Dendritic cell treated with granulocyte-macrophage colony-stimulating factor and Interleukin-4, amounts not matched to agents 40 ng/mL and 50 ng/mL, for 4 days (primary cell): ENCODE results near the gene FBXO3.

Experiments used
- H3K27ac Mint-ChIP-seq: one replicate; pipeline ENCODE4 v1.8.0; 2022; ENCODE audit warnings: mild to moderate bottlenecking, mixed read lengths
- H3K27me3 Mint-ChIP-seq: one replicate; pipeline ENCODE4 v1.8.0; 2022; ENCODE audit warnings: mild to moderate bottlenecking, mixed read lengths
- H3K36me3 Mint-ChIP-seq: one replicate; pipeline ENCODE4 v1.8.0; 2022; ENCODE audit warnings: low read depth, mixed read lengths
- H3K4me1 Mint-ChIP-seq: one replicate; pipeline ENCODE4 v1.8.0; 2022; ENCODE audit warnings: low read depth, mixed read lengths
- H3K4me3 Mint-ChIP-seq: one replicate; pipeline ENCODE4 v1.8.0; 2022; ENCODE audit warnings: mild to moderate bottlenecking, moderate library complexity, mixed read lengths
- H3K9me3 Mint-ChIP-seq: one replicate; pipeline ENCODE4 v1.8.0; 2022; ENCODE audit warnings: mixed read lengths
- intact Hi-C: fragments of 100-400 bp; cut with micrococcal nuclease; formaldehyde crosslinking; loops from one replicate; pipeline ENCODE4 v1.15.0; 2022

Gene FBXO3

DNA sequence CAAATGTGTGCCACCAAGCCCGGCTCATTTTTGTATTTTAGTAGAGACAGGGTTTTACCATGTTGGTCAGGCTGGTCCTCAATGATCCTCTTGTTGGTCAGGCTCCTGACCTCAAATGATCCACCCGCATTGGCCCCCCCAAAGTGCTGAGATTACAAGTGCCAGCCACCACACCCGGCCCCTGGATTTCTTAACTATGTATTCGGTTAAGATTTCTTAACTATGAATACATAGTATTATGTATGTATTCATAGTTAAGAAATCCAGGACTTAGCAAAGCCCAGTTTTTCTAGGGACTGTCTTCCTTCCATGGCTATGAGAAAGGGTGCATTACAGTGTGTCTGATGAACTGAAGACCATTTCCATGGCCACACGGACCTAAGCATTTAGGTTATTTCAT lies 75.4 kb downstream of the FBXO3 start:
- Mint-ChIP-seq H3K27ac (no peak overlapping the region), H3K36me3 (no peaks in the 10 kb centered on the region), H3K27me3 (peaks cover 45% of the 10 kb centered on the region), H3K9me3 (no peaks in the 10 kb centered on the region), H3K4me1 (peaks cover 41% of the 10 kb centered on the region), H3K4me3 (no peak overlapping the region)
- intact Hi-C loops, result no loop called here

DNA sequence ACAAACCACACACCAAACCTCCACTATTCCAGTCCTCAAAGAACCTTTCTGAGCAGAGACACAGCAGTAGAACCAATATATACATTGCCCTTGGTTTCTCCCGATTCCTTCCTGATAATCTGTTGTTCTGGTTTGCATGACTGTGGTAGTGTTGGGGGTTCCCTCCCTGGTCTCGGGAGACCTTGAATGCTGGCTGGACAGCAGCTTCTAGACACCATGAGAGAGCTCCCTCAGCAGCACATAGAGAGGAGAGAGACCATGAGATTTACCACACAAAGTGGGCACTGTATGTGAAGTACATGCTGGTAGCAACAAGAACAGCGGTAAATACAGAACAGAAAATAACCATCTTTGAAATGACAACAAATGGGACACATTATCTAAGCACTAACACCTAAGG lies 76.3 kb downstream of the FBXO3 start:
- Mint-ChIP-seq H3K27ac (no peak overlapping the region), H3K9me3 (no peaks in the 10 kb centered on the region), H3K27me3 (peaks cover 46% of the 10 kb centered on the region), H3K4me1 (peaks cover 41% of the 10 kb centered on the region), H3K4me3 (no peak overlapping the region), H3K36me3 (no peaks in the 10 kb centered on the region)
- intact Hi-C loops, result no loop called here

DNA sequence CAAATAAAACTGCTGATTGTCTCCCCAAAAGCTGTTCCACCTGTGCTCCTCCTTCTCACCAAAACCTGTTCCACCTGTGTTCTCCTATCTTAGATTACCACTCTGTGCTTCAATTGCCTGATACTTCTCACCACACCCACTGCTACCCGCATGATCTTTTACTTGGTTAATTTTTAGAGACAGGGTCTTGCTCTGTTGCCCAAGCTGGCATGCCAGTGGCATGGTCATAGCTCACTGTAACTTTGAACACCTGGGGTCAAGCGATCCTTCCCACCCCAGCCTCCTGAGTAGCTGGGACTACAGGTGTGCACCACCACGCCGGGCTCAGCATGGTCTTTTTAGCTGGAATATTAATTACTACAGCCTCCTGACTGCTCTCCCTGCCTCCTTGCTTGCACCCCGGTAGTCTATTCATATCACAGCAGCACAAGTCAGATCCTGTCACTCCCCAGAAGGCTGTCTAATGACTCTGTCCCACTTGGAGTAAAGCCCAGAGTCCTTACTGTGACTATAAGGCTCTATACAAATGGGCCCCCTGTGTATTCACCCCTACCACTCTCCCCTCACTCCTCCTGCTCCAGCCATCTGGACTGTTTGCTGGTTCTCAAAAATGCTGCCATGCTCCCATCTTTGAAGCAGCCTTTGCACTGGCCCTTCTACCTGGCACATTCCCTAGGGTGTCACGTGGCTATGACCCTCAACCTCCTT lies 77.2 kb downstream of the FBXO3 start:
- peaks cover 44% of the 10 kb centered on the region for H3K27me3 Mint-ChIP-seq
- no peak overlapping the region for H3K4me3 Mint-ChIP-seq
- no peaks in the 10 kb centered on the region for H3K9me3 Mint-ChIP-seq
- intact Hi-C loops, result no loop called here
- H3K27ac Mint-ChIP-seq, result no peak overlapping the region
- peaks cover 35% of the 10 kb centered on the region for H3K4me1 Mint-ChIP-seq
- H3K36me3 Mint-ChIP-seq, result no peaks in the 10 kb centered on the region

DNA sequence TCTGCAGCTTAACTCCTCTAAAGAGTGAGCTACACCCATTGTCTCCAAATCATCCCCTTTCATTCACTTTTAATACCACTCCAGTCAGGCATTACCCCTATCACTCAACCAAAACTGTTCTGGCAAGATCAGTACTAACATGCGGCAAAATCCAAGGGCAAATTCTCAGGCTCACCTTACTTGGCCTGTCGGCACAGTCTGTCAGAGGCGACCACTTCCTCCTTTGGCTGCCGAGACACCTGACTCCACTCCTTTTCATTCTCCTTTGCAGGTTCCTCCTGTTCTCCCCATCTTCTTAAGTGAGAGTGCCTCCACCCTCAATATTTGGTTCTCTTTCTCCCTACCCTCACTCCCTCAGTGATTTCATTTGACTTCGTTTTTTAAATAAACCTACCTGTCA lies 77.9 kb downstream of the FBXO3 start:
- intact Hi-C loops, result no loop called here
- Mint-ChIP-seq H3K27me3 (peaks cover 44% of the 10 kb centered on the region), H3K36me3 (no peaks in the 10 kb centered on the region), H3K27ac (no peak overlapping the region), H3K4me3 (no peak overlapping the region), H3K4me1 (peaks cover 28% of the 10 kb centered on the region), H3K9me3 (no peaks in the 10 kb centered on the region)

DNA sequence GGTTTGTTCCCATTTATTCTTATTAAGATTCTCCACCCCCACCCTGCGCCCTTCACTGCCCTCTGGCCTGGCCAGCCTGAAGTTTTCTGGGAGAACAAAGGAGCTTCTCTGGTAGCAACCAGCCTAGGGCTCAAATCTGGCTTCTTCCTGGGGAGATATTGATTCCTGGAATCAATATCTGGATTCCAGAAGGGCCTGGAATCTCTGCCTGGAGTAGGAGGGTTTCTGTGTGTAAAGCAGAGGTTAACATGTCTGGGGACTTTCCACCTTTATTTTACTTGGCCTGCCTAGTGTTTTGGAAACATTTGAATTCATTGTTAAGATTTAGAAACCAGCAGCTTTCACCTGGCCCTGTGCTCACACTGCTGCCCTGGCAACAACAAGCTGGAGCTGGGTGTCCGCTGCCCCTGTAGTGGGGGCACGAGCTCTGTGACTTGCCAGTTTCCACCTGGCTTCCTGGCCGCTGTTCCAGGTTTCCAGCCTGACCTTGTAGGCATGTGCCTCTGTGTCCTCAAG lies 79.2 kb downstream of the FBXO3 start:
- Mint-ChIP-seq H3K36me3 (no peaks in the 10 kb centered on the region), H3K4me1 (peaks cover 25% of the 10 kb centered on the region), H3K9me3 (no peaks in the 10 kb centered on the region), H3K27ac (no peak overlapping the region), H3K27me3 (peaks cover 43% of the 10 kb centered on the region), H3K4me3 (no peak overlapping the region)
- intact Hi-C loops, result no loop called here

DNA sequence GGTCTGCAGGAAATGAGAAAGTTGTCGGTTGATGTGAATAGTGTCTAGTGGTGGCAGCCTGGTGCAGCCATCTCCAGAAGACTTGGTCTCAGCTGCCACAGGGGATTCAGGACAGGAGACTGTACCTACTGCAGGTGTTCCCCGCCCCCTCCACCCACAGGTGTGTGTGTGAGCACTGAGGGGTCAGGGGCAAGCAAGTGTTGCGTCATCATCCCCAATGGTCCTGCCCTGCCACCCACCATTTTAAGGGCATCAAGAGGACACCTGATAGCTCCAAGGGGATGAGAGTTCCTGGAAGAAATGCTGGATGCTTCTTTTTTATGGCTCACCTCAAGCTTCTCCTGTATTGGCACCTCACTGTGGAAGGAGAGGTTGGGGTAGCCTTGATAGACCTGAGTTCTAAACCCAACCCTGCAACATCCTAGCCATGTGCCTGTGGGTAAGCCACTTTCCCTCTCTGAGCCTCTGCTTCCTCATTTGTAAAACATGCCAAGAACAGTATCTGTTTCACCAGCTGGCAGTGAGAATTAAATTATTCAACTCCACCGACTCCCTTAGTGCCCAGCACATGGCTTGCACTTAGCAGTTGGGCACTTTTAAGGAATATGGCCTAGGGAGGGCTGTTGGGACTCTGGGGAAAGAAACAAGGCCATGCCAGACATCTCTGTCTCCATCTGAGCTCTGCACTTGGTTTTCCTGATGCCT lies 79.8 kb downstream of the FBXO3 start:
- Mint-ChIP-seq H3K36me3 (no peaks in the 10 kb centered on the region), H3K27ac (no peak overlapping the region), H3K27me3 (peaks cover 36% of the 10 kb centered on the region), H3K4me1 (peaks cover 24% of the 10 kb centered on the region), H3K9me3 (no peaks in the 10 kb centered on the region), H3K4me3 (no peak overlapping the region)
- intact Hi-C loops, result no loop called here

DNA sequence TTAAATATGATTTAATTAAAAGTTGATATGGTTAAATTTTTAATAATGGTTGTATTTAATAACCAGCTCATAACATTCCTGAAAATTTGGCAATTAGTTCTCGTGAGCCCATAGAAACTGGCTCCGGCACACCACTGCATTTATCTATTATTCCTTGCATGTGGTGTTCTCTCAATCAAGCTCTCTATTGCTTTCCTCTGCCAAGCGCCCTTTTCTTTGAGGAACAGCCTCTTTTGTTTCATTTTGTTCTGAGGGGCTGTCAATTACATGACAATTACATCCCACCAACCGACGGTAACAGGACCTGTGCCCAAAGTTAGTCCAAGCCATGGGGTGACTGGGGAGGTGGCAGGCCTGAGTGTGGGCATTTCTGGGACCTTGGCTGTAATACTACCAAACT lies 81.8 kb downstream of the FBXO3 start:
- Mint-ChIP-seq H3K9me3 (no peaks in the 10 kb centered on the region), H3K4me3 (no peak overlapping the region), H3K4me1 (peaks cover 28% of the 10 kb centered on the region), H3K27me3 (peaks cover 26% of the 10 kb centered on the region), H3K36me3 (no peaks in the 10 kb centered on the region), H3K27ac (no peak overlapping the region)
- intact Hi-C loops, result no loop called here

DNA sequence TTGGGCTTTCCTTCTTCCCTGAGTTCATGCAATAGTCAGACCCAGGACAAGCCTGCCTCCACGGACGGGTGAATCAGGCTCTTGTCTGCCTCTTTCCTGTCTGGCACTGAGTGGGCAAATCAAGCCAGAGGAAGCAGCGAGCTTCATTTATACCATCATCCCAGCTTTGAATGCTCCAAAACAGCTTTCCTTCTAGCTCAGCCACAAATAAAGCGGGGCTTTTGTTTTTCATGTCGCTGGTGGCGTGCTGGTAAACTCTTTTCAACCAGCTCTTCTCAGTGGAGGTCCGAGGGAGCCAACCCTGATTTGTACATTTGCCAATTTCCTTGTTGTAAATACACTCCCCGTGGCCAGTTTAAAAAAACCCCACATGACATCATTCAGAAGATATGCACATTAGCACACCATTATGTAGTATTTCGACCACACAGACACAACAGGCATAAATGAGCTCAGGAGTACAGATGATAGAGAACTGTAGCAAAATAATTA lies 82.3 kb downstream of the FBXO3 start:
- Mint-ChIP-seq H3K27ac (no peak overlapping the region), H3K27me3 (peaks cover 21% of the 10 kb centered on the region), H3K9me3 (no peaks in the 10 kb centered on the region), H3K36me3 (no peaks in the 10 kb centered on the region), H3K4me1 (peaks cover 28% of the 10 kb centered on the region), H3K4me3 (no peak overlapping the region)
- intact Hi-C loops, result no loop called here

DNA sequence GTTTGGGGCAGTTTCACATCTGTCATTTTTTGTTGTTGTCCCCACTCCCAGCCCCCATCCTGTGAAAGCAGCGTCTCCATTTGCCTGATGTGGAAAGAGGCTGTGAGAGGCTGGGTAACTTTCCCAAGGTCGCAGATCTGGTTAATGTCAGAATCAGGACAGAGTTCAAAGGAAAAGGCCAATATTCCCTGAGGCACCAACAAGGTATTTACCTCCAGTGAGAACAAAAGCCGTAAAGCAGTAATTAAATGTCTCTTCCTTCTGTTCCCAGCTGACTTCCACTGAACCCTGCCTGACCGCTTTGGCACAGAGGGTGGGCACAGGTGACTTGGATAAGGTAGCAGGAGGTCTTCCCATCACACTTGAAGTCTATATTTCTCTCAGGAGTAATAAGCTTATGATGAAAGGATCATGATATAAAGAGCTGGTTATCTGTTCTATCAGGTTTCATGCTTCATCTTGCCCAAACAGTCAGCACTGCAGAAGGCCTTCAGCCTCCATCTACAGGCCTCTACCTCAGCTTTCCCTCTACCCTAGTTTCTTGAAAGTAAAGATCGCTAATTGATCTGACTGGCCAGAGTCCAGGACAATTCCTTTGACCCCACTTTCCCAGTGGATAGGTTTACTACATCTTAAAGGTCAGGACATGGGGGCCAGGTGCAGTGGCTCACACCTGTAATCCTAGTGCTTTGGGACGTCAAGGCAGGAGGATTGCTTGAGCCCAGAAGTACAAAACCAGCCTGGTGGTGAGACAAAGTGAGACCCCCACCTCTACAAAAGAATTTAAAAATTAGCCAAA lies 83.1 kb downstream of the FBXO3 start:
- Mint-ChIP-seq H3K36me3 (no peaks in the 10 kb centered on the region), H3K9me3 (no peaks in the 10 kb centered on the region), H3K27me3 (peaks cover 16% of the 10 kb centered on the region), H3K4me3 (no peak overlapping the region), H3K4me1 (peaks cover 21% of the 10 kb centered on the region), H3K27ac (no peak overlapping the region)
- intact Hi-C loops, result no loop called here
